GM18951 (cell line): ENCODE measurements around the gene KCNJ10.

ENCODE experiments used
- POLR2A ChIP-seq: IDR thresholded peaks from 4 replicates; pipeline ENCODE4 v1.6.1; 2011; ENCODE audit warnings: mild to moderate bottlenecking; ENCODE audit not compliant: insufficient read length, insufficient read depth; ENCODE audit errors: extremely low read depth
- in situ Hi-C: fragments of 300-500 bp; cut with MboI; formaldehyde crosslinking; loops from one replicate; pipeline ENCODE4 v1.12.0; 2022; ENCODE audit warnings: low sequenced_read_pairs, mixed read lengths, inconsistent platforms; ENCODE audit not compliant: unreplicated experiment

The KCNJ10 gene

GRCh38 chr1:160009801-160010200 lies 60.2 kb downstream of the KCNJ10 start:
- TF ChIP-seq POLR2A: no peak
- in situ Hi-C loops: loop anchor here (10.0 kb wide), 1 partner anchor 225 kb away; the partner anchor contains the start of gene DUSP23

DNA sequence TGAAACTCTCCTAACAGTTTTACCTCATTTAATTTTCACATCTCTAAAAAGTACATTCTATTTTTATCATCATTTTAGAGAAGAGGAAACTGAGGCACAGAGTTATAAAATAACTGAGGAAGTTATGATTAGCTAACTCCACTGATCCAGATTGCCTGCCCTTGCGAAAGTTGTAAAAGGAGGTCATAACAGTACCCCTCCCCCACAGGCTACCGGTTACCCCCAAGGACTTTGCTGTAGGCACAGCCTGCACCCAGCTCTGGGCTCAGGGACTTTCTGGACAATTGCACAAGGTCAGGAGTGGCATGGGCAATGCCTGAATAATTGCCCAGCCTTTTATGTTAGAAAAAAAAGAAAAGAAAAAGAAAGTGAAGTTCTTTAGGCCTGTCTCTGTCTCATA lies 60.9 kb downstream of the KCNJ10 start:
- TF ChIP-seq POLR2A: no peak

DNA sequence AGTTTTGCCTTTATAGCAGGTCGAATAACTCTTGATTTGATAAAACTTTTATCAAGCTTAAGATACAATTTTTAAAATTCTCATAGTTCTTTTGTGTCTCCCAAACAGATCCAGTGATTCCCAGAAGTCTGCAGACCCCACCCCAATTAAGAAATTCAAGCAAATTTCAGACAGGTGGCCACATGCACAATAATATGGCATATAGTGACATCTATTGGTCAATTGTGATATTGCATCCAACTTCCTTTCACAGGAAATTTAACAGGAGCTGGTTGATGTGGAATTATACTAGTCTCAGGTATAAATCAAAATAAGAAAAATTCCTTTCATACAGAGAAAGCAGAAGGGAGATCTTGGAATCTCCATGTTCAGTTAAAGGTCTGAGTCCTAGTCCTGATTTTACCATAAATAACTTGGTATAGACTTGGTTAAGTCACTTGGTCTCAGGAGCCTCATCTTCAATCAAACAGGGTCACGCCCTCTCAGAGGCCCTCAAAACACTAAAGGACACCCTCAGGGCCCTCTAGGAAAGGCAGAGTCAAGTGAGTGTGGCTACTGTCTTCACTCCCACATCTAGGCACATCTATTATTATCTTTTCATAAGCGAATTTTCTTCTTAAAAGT lies 62.3 kb downstream of the KCNJ10 start:
- in situ Hi-C loops: loop anchor here (10.0 kb wide), 1 partner anchor 223 kb away; the partner anchor contains the start of gene DUSP23
- TF ChIP-seq POLR2A: no peak

More for the DNA sequence above, 60.9 kb downstream of the KCNJ10 start:
- in situ Hi-C loops: loop anchor here (10.0 kb wide), 1 partner anchor 224 kb away; the partner anchor contains the start of gene DUSP23

DNA sequence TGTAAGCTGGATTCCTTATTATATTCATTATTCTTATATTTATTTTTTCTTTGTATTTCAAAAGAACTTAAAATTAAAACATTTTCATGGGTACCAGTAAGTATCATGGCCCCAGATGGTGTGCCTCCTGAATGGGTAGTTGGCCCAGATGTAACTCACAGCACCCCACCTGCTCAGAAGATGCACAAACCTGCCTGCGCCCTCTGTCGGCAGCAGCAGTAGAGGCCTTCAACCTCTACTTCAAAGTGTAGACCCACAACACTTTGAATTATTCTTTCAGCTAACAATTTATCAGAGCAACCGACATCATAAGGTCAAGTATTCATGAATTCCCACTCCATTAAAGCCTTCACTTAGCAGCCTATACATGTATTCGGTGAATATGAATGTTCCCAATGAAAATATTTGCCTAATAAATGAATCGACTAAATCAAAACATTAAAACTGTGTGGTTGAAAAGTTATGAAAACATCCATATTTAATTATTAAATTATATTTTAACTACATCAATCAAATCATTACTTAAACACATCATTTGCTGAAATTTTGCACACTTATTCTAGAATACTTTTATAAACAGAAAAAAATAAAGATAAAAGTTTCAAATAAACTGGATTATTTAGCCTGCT lies 63.5 kb downstream of the KCNJ10 start:
- TF ChIP-seq POLR2A: no peak
- in situ Hi-C loops: loop anchor here (10.0 kb wide), 1 partner anchor 222 kb away; the partner anchor contains the start of gene DUSP23

GRCh38 chr1:160005070-160005469 lies 64.9 kb downstream of the KCNJ10 start:
- no peak for TF ChIP-seq POLR2A
- in situ Hi-C loops: loop anchor here (10.0 kb wide), 1 partner anchor 220 kb away; the partner anchor contains the start of gene DUSP23

DNA sequence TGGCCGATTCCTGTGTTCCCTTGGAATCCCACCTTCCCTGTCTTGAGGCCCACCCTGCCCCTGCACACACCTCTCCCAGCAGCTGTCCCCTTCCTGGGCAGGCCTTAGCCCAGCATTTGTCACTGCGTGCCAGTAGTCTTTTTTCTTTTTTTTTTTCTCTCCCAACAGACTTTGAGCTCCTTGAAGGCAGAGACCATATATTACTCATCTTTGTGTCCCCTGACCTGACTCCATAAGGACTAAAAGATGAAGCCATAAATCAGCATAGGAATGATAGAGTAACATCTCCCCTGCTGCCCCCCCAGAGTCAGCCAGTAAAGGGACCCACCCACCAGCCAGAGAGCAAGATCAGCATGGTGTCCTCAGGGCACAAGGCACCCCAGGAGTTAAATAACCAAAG lies 65.5 kb downstream of the KCNJ10 start:
- in situ Hi-C loops: loop anchor here (5.0 to 10.0 kb wide), 2 partner anchors 62 to 220 kb away; partner anchors contain the start of gene DUSP23
- TF ChIP-seq POLR2A: no peak

GRCh38 chr1:160004001-160004400 lies 66.0 kb downstream of the KCNJ10 start:
- TF ChIP-seq POLR2A: no peak
- in situ Hi-C loops: loop anchor here (5.0 to 10.0 kb wide), 2 partner anchors 62 to 219 kb away; partner anchors contain the start of gene DUSP23

- no peak for TF ChIP-seq POLR2A
- in situ Hi-C loops: loop anchor here (5.0 to 10.0 kb wide), 2 partner anchors 59 to 217 kb away; partner anchors contain the start of gene DUSP23
Measured at GRCh38 chr1:160001440-160001839, 68.5 kb downstream of the KCNJ10 start.

DNA sequence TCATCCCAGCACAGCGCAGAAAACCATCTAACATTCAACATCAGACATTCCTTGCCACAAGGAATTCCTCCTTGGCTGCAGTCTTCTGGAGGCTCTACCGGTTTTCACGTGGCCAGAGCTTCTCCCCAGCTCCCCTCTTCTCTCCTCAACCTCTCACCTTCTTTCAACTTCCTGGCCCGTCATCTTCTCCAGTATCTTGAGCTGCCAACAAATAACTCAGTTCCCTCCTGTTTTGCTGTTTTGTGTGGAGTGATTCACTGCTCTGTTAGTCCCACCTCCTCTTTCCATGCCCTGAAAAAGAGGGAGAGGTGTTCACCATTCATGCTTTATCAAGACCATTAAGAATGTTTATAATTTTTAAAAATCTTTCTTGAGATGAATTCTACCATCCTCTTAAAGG lies 70.8 kb downstream of the KCNJ10 start:
- no peak for TF ChIP-seq POLR2A
- in situ Hi-C loops: no loop called here

- TF ChIP-seq POLR2A: no peak
- in situ Hi-C loops: no loop called here
Measured at GRCh38 chr1:159996653-159997052, 73.3 kb downstream of the KCNJ10 start.

- no peak for TF ChIP-seq POLR2A
- in situ Hi-C loops: no loop called here
Measured at GRCh38 chr1:159994896-159995295, 75.1 kb downstream of the KCNJ10 start.

- in situ Hi-C loops: no loop called here
- no peak for TF ChIP-seq POLR2A
Measured at GRCh38 chr1:159993911-159994310, 76.0 kb downstream of the KCNJ10 start.

DNA sequence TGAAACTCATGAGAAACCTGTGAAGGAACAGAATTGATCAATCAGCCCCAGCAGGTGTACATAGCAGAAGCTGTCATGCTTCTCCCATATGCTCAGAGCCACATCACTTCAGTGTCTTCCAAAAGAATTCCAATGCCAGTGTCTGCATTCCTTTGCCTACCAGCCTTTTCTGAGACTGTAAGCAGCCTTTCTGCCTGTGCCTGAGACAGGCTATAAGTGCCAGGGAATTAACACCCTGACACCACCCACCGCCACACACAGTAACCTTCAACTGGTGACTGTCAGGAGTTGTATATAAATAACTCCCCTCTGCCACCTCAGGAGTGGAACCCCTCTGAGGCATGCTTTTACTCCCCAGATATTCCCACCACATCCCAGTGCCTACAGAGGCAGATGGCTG lies 77.8 kb downstream of the KCNJ10 start:
- TF ChIP-seq POLR2A: no peak
- in situ Hi-C loops: no loop called here

DNA sequence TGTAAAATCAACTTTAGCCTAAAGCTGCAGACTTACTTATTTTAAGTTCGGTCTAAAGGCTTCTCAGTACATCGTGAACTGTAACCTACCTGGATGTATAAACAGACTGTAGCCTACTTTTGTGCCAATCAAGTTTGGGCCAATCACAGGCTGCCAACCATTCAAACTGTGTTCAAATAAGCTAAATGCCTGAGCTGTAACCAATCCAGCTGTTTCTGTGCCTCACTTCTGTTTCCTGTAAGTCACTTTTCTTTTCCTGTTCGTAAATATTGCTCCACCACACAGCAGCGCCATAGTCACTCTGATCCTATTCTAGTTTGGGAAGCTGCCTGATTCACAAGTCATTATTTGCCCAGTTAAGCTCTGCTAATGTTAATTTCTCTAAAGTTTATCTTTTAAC lies 78.4 kb downstream of the KCNJ10 start:
- in situ Hi-C loops: no loop called here

More for the DNA sequence above, 78.4 kb downstream of the KCNJ10 start:
- TF ChIP-seq POLR2A: no peak
